ENCODE measurements around the gene KLHL10.

Gene KLHL10

DNA sequence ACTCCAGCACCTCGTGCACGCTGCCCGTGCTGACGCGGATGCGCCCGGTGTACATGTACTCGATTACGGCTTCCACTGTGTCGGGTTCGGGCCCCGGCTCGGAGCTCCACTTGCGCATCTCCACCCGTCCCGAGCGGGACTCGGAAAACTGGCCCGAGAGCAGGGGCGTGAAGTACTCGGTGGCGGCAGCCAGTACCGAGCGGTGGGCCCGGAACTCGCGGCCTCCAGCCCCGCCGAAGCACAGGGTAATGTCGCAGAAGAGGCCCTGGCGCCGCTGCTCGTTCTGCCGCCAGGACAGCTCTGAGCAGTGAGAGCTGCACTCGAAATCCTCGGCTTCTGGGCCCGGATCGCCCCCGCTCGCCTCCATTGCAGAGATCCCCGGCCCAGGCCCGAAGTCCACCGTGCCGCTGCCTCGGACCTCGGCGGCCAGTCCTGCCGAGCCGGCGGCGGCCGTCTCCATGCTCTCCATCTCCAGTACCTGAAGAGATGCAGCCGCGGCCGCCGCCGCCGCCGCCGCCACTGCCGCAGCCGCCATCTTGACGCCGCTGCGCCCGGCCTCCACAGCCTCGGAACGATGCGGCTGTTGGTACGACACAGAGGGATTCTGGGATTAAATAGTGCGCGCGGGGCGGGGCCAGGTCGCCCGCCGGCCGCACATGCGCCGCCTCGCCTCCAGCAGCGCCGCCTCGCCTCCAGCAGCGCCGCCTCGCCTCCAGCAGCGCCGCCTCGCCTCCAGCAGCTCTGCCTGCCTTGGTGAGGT, 27.4 kb downstream of the KLHL10 start, which contains the start of gene KLHL11:
TSS of gene KLHL11 (minus strand) at position 588 of the 760 bp plus-strand sequence. CDS start at position 535, 53 bp downstream.
- TF ChIP-seq, protein P1, sequence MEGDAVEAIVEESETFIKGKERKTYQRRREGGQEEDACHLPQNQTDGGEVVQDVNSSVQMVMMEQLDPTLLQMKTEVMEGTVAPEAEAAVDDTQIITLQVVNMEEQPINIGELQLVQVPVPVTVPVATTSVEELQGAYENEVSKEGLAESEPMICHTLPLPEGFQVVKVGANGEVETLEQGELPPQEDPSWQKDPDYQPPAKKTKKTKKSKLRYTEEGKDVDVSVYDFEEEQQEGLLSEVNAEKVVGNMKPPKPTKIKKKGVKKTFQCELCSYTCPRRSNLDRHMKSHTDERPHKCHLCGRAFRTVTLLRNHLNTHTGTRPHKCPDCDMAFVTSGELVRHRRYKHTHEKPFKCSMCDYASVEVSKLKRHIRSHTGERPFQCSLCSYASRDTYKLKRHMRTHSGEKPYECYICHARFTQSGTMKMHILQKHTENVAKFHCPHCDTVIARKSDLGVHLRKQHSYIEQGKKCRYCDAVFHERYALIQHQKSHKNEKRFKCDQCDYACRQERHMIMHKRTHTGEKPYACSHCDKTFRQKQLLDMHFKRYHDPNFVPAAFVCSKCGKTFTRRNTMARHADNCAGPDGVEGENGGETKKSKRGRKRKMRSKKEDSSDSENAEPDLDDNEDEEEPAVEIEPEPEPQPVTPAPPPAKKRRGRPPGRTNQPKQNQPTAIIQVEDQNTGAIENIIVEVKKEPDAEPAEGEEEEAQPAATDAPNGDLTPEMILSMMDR (IDR thresholded peaks at IDR 0.05; ENCODE audit: low read depth, low read length, poor library complexity, severe bottlenecking) = no peak
- TF ChIP-seq EZH2phosphoT487 (IDR thresholded peaks at IDR 0.05; ENCODE audit: borderline replicate concordance, low read length) = no peak
- Histone ChIP-seq H3K4me1 (ENCODE audit: control insufficient read depth, low read length) (peaks cover 25% of the 10 kb centered on the region), H4K20me1 (ENCODE audit: control insufficient read depth, insufficient read depth, low read depth, low read length) (peaks cover 14% of the 10 kb centered on the region), H3K36me3 (ENCODE audit: control insufficient read depth, low read length) (peaks cover 42% of the 10 kb centered on the region), H3K9me2 (replicated peaks; ENCODE audit: control insufficient read depth, low read length) (no peaks in the 10 kb centered on the region), H3K9me3 (ENCODE audit: control insufficient read depth, insufficient read depth, low read length) (no peaks in the 10 kb centered on the region), H3K4me3 (ENCODE audit: low read length) (peak within 1 kb of the TSS; percentile 95), H3K79me2 (ENCODE audit: control insufficient read depth, low read length) (peaks cover 51% of the 10 kb centered on the region), H3K27ac (ENCODE audit: low read depth, low read length) (peak within 1 kb of the TSS; percentile 44), H3F3A (ENCODE audit: control insufficient read depth, insufficient read depth) (peaks cover 16% of the 10 kb centered on the region), H3K27me3 (ENCODE audit: control insufficient read depth, low read length) (no peaks in the 10 kb centered on the region), H3K4me2 (ENCODE audit: low read length) (peak within 1 kb of the TSS; percentile 94)

- TF ChIP-seq, protein P1 (IDR thresholded peaks at IDR 0.05; ENCODE audit: low read depth, low read length, poor library complexity, severe bottlenecking) = no peak
- TF ChIP-seq EZH2phosphoT487 (IDR thresholded peaks at IDR 0.05; ENCODE audit: borderline replicate concordance, low read length) = no peak
- peaks cover 25% of the 10 kb centered on the region for H3K4me1 ChIP-seq (ENCODE audit: control insufficient read depth, low read length)
- H3K79me2 ChIP-seq (ENCODE audit: control insufficient read depth, low read length) = peaks cover 46% of the 10 kb centered on the region
- H3F3A ChIP-seq (ENCODE audit: control insufficient read depth, insufficient read depth) = peaks cover 16% of the 10 kb centered on the region
- peak overlapping the region; percentile 94 for H3K4me2 ChIP-seq (ENCODE audit: low read length)
- no peaks in the 10 kb centered on the region for H3K9me3 ChIP-seq (ENCODE audit: control insufficient read depth, insufficient read depth, low read length)
- peaks cover 47% of the 10 kb centered on the region for H3K36me3 ChIP-seq (ENCODE audit: control insufficient read depth, low read length)
- H3K27me3 ChIP-seq (ENCODE audit: control insufficient read depth, low read length) = no peaks in the 10 kb centered on the region
- H4K20me1 ChIP-seq (ENCODE audit: control insufficient read depth, insufficient read depth, low read depth, low read length) = peaks cover 13% of the 10 kb centered on the region
- H3K9me2 ChIP-seq (replicated peaks; ENCODE audit: control insufficient read depth, low read length) = no peaks in the 10 kb centered on the region
- peak overlapping the region; percentile 27; the same call in 1 of the 2 replicates for H3K27ac ChIP-seq (ENCODE audit: low read depth, low read length)
- peak overlapping the region; percentile 95 for H3K4me3 ChIP-seq (ENCODE audit: low read length)
These were observed 27.9 kb downstream of the KLHL10 start for GRCh38 chr17:41865596-41865893.

- TF ChIP-seq, protein P1 (IDR thresholded peaks at IDR 0.05; ENCODE audit: low read depth, low read length, poor library complexity, severe bottlenecking) = no peak
- no peak for TF ChIP-seq EZH2phosphoT487 (IDR thresholded peaks at IDR 0.05; ENCODE audit: borderline replicate concordance, low read length)
- Histone ChIP-seq H3K9me2 (replicated peaks; ENCODE audit: control insufficient read depth, low read length) (no peaks in the 10 kb centered on the region), H3K36me3 (ENCODE audit: control insufficient read depth, low read length) (peaks cover 69% of the 10 kb centered on the region)
These were observed 30.9 kb downstream of the KLHL10 start for GRCh38 chr17:41868568-41868967.

More at GRCh38 chr17:41868568-41868967, 30.9 kb downstream of the KLHL10 start:
- Histone ChIP-seq H4K20me1 (ENCODE audit: control insufficient read depth, insufficient read depth, low read depth, low read length) (peaks cover 8% of the 10 kb centered on the region), H3F3A (ENCODE audit: control insufficient read depth, insufficient read depth) (peaks cover 16% of the 10 kb centered on the region), H3K4me2 (ENCODE audit: low read length) (no peak overlapping the region), H3K79me2 (ENCODE audit: control insufficient read depth, low read length) (peaks cover 16% of the 10 kb centered on the region), H3K27ac (ENCODE audit: low read depth, low read length) (no peak overlapping the region), H3K4me1 (ENCODE audit: control insufficient read depth, low read length) (peaks cover 12% of the 10 kb centered on the region), H3K4me3 (ENCODE audit: low read length) (no peak overlapping the region), H3K27me3 (ENCODE audit: control insufficient read depth, low read length) (no peaks in the 10 kb centered on the region), H3K9me3 (ENCODE audit: control insufficient read depth, insufficient read depth, low read length) (no peaks in the 10 kb centered on the region)

Data from DOHH2 (cell line).